Activated CD4-positive, alpha-beta T cell treated with anti-CD3 and anti-CD28 coated beads, Interleukin-2, amount 50 U/mL, for 4 hours (primary cell): ENCODE measurements around the gene CDCA7L.

ENCODE experiments used
- DNase-seq, 2 experiments: peaks; one replicate each; pipeline ENCODE4 v3.0.0-alpha.2; 2020

CDCA7L gene

DNA sequence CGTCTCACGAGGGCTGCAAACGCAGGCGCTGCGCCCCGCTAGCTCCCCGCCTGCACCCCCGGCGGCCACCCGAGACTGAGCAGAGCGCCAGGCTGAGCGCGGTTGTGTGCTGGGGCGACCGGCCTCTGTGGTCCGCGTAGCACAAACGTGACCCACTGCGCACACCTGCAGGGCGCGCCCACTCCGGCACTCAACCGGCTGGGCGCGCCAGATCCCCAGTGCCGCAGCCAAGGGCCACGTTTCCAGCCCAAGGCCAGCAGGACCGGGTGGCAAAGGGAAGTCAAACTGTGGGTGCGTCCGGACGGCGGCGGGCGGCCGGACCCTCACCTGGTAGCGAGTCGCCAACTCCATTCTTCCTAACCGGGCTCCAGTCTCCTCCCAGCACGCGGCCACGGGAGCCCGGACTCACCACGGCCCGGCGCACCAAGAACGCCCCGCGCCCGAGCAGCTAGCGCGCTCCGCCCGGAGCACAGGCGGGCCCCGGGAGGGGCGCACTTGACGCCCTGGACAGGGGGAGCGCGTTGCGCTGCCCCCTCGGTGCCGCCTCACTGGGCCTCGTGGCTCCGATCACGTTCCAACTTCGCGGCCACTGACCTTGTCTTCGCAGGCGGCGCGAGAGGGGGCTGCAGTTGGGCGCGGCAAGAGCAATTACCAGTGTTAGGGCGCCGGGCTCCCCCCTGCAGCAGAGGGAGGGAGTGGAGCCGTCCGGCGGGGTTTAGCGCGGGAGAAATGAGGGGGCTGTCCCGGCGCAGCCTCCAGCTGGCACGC is at the start of gene CDCA7L:
Gene CDCA7L (minus strand): TSS at position 446 of the 768 bp plus-strand sequence. CDS start 95 bp downstream, at position 351.
- peak; percentile 28 to 35 for DNase-seq

- DNase-seq, result no peak
These were observed 40.4 kb upstream of the CDCA7L start for GRCh38 chr7:21986096-21986495.

- no peak for DNase-seq
These were observed 38.3 kb upstream of the CDCA7L start for GRCh38 chr7:21984042-21984441.

GRCh38 chr7:21983056-21983455 is 37.4 kb upstream of the CDCA7L start:
- DNase-seq, result no peak

DNA sequence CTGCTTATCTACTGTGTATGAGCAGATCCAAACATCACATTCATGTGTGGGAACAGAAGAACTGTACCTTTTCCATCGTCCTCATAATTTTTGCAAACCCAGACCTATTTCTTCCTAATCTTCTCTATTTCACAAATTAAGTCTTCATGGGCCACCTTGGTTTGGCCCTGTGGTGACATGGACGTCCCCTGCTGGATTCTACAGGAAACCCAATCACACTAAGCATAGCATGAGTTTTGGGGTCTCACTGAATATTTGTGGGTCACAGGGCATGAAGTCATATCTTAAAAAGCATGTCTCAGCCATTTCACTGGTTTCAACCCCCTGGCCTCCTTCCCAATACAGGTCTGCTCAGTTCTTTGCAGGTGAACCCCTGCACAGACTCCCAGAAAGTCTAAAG is 35.8 kb upstream of the CDCA7L start:
- DNase-seq, result no peak

DNA sequence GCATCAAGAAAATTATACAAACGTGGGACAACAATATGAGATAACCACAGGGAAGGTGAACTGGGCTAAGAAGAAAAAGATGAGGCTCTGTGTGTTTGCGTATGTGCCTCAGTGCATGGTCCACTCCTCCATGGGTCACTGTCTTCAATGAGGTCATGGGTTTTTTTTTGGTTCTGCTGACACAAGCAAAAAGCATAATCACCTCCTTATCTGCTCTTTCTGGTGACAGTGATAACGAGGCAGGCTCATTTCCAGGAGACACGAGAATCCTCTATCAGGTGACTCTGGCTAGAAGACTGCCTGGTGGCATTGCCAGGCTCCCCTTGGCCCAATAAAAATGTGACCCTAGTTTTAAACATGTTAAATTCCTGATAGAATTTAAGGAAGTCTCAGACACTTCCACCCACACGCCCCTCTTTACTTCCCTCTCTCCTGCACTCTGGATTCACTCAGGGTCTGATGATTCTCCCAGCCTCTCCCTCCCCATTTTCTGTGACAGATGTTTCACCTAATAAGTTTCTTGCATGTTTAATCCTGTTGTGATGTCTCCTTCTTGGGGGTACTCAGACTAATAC is 35.3 kb upstream of the CDCA7L start:
- no peak for DNase-seq

- DNase-seq, result no peak
These were observed 26.7 kb upstream of the CDCA7L start for GRCh38 chr7:21972397-21972784.

DNA sequence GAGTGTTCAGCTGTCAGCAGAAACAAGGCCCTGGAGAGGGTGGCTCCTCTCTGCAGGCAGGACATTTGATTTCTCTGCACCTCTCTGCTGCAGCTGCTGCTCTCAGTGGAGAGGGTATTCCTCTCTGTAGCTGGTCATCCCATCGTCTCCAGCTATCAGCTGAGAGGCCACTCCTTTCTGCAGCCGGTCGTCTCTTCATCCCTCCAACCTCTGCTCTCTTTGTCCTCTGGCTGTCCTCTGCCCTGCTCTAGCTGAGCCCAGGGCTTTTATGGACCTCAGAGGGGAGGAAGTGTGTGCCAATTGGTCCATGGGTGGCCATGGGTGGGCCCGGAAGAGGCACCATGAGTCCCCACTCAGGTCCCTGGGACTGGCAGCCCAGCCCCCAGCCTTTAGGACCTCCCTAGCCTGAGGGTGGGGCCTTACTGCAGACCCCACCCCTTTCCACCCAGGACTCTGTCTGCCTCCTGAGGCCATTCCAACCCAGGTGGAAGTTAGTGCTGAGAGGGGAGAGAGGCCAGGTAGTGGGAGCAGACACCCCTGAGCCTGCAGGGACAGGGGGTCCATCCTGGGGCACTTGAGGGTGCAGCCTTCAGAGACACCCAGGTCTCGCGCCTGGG is 26.2 kb upstream of the CDCA7L start:
- DNase-seq, result no peak

DNA sequence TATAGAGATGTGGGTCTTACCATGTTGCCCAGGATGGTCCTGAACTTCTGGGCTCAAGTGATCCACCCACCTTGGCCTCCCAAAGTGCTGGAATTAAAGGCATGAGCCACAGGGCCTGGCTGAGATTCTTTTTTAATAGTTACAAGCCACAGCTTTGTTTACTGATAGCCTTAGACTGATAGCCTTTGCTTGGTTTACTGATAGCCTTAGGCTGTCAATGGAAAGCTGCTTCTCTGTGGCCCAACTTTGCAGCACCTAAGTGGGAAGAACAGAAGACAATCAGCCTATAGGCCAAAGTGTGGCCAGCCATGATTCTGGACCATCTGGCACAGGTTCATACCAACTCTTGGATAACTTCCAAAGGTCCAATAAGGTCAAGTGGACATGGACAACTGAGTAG is 24.1 kb upstream of the CDCA7L start:
- no peak for DNase-seq

- no peak for DNase-seq
These were observed 21.9 kb upstream of the CDCA7L start for GRCh38 chr7:21967598-21968003.

DNA sequence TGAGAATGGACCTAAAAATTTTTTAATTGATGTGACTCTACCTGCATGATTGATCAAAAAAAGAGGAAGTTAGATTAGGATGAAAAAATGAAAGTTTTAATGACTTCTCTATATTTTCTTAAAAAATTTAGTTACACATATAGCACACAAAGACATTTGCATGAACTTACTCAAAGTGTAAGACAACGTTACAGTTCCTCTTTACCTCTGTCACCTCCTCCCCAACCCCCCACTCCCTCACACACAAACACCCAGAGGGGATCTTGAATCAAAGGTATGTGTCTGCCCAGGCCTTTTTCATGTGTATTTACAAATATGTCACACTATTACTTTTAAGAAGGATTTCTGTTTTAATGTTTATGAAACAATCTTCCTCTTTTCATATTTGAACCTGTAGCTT is 20.6 kb upstream of the CDCA7L start:
- no peak for DNase-seq

GRCh38 chr7:21965291-21965690 is 19.6 kb upstream of the CDCA7L start:
- no peak for DNase-seq

DNA sequence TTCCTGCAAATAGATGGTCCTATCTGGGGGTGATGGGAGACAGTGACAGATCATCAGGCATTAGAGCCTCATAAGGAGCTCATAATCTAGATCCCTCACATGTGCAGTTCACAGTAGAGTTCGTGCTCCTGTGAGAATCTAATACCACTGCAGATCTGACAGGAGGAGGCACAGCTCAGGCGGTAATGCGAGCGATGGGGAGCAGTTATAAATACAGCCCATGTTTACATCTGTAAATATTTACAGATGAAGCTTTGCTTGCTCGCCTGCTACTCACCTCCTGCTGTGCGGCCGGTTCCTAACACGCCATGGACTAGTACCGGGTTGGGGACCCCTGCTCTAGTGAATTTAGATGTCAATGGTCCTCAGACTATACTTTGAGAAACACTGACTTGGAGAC is 17.0 kb upstream of the CDCA7L start:
- DNase-seq, result no peak

DNA sequence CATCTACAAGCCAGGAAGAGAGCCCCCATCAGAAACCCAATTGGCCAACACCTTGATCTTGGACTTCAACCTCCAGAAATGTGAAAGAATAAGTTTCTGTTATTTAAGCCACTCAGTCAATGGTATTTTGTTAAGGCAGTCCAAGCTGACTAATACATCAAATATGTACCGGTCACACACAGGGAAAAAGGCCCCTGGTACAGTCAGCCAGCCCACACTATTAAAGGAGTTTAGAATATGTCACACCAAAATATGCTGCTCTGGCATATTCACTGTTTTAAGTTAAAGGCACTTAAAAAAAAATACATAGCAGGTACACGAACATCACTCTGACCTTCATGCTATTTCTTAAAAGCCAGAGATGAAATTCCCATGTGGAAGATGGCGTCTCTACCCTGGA is 15.2 kb upstream of the CDCA7L start:
- no peak for DNase-seq

GRCh38 chr7:21959387-21959776 is 13.7 kb upstream of the CDCA7L start:
- no peak for DNase-seq

GRCh38 chr7:21953781-21954180 is 8.1 kb upstream of the CDCA7L start:
- no peak for DNase-seq

GRCh38 chr7:21948887-21949540 is 3.3 kb upstream of the CDCA7L start:
- DNase-seq, result no peak

DNA sequence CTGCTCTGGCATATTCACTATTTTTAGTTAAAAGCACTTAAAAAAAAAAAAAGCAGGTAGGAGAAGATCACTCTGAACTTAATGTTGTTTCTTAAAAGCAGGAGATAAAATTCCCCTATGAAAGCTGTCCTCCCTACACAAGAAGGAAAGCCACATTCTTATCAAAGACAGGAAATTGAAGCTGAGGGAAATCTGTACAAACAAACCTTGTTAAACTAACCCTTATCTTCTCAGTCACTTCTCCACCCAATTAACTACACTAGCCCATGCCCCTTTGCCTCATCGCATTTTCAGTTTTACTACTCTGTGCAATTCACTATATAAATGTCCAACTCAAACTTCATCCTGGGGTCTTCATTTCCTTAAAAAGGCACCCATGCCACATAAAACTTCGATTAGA is 2.7 kb upstream of the CDCA7L start:
- DNase-seq, result no peak

GRCh38 chr7:21947946-21948345 is 2.2 kb upstream of the CDCA7L start:
- no peak for DNase-seq

DNA sequence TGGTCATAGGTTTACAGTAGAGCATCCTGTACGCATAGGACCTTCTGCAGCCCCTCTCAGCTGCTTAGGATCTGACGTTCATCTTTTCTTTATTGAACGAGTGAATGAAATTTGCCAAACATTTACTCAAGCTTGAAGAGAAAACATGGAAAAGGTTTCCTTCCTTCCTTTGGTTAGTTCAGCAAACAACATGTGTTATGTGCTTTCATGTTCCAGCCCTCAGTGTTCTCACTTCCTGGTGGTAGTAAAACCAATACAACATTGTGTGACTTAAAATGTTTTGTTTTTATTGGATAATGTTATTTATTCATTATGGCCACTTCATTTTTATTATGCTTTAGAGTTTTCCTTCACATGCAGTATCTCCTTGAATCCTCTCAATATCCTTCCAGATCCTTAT is 1.4 kb upstream of the CDCA7L start:
- DNase-seq, result no peak

- no peak for DNase-seq
These were observed 567 bp upstream of the CDCA7L start for GRCh38 chr7:21946222-21946709.

- DNase-seq, result peak in 1 of 2 experiments; percentile 22
These were observed 864 bp downstream of the CDCA7L start for GRCh38 chr7:21944616-21945453.

DNA sequence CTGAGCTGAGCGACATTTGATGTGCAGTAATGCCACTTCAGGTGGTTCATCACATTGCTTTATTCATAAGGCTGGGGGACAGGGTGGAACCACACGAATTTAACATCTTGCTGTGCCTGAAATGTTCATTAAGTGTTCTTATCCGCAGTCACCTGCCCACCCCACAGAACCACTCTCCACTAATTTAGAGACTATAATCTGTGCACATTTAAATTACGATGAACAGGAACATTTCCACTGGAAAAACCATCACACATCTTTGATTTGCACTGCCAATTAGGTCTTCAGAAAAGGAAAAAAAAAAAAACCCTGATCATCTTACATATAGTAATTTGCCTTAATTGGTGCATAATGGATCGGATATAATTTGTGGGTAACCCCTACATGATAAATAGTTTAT is 2.3 kb downstream of the CDCA7L start:
- DNase-seq, result no peak
